ENCODE data around the gene ERCC2.

DNA sequence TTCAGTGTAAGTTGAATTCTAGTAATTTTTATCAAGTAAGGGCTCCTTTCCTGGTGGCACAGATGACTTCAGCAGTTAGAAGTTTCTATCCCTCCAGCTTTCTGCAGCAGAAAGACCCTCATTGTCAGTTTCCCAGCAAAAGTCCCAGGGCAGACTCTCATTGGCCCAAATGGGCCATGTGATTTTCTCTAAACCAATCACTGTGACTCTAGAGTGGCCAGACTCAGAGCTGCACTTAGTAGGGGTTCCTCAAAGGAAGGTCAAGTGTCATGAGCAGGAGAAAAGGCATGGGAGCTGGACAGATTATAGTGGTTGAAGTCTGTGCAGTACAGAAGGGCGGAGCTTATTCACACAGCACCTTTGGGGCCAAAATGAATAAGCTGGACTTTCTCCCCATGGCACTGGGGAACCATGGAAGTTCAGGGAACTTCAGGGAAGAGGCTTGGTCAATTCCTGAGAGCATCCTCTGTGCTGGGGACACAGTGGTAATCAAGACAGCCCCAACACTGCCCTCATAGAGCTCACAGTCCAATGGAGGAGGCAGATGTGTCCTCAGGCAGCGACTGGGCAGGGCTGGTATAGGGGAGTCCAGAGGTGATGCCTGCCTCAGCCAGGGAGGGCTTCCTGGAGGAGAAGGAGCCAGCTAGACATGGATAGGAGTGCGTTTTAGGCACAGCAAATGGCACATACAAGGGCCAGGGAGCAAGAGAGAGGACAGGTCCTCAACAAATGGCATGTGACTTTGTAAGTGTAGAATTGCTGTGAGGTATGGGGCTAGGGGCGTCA is 66.0 kb downstream of the ERCC2 start:
- no peak for TF ChIP-seq CTCF (IDR thresholded peaks at IDR 0.05)
- no peak for TF ChIP-seq POLR2A (IDR thresholded peaks at IDR 0.05)

Data from thyroid gland (tissue), 4 donors.